Skin epidermis (tissue), 12 donors: ENCODE results near the gene ACLY.
A peak's percentile ranks its signal among the peaks of the same experiment; 100 is the strongest.
"Not testable (repeated sequence)": the region's sequence is repeated elsewhere in the genome, so short reads cannot be mapped to it uniquely, and the experiment has no call there.

ENCODE experiments used
- H3K27ac ChIP-seq, 21 experiments: fragments of 200-600 bp; sonication (generic) in 11 of 21; one replicate each; pipeline ENCODE4 v1.5.0; 2020; ENCODE audit warnings: mild to moderate bottlenecking in 3 of 21, inconsistent platforms in 2 of 21, moderate library complexity in 2 of 21
- H3K4me3 ChIP-seq, 7 experiments: fragments of 200-600 bp; sonication (generic) in 2 of 7; one replicate each; pipeline ENCODE4 v1.5.0; 2020; ENCODE audit warnings: inconsistent platforms in 2 of 7, mild to moderate bottlenecking in 2 of 7, moderate library complexity in 1 of 7

The ACLY gene

DNA sequence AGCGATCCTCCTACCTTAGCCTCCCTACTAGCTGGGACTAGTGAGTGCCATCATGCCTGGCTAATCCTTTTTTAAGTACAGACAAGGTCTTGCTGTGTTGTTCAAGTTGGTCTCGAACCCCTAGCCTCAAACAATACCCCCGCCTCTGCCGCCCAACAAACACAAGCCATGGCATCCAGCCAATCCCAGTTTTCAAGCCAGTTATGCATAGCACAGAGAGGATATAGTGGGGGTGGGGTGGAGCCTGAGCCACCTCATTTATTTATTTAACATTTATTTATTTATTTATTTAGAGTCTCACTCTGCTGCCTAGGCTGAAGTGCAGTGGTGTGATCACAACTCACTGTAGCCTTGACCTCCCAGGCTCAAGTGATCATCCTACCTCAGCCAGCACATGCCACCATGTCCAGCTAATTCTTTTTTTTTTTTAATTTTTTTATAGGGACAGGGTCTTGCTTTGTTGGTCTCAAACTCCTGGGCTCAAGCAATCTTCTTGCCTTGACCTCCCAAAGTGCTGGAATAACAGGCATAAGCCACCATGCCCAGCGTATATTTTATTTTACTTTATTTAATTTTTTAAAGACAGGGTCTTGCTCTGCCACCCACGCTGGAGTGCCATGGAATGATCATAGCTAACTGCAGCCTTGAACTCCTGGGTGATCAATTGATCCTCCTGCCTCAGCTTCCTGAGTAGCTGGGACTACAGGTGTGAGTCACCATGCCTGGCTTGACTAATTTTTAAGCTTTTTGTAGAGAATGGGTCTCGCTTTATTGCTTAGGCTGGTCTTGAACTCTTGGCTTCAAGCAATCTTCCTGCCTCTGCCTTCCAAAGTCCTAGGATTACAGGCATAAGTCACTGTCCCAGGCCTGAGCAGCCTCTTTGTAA is 27.4 kb downstream of the ACLY start:
- H3K27ac ChIP-seq: no peak overlapping the region
- no peak overlapping the region for H3K4me3 ChIP-seq

DNA sequence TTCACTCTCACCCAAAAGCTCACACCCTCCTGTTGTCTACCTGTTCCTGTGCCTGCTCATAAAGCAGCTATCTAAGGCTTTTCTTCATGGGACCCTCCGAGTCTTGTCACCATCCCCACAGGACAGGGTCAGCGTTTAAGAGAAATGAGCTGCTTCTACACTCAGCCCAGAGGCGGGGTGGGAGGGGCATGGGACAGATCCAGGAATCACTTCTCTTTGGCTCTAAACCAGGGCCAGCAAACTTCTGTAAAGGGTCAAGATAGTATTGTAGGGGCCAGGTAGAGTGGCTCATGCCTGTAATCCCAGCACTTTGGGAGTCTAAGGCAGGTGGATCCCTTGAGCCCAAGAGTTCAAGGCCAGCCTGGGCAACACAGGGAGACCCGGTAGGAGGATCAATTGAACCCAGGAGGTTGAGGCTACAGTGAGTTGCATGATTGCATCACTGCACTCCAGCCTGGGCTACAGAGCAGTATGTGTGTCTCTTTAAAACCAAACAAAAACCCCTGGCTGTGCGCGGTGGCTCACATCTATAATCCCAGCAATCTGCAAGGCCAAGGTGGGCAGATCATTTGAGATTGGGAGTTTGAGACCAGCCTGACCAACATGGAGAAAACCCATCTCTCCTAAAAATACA is 30.3 kb downstream of the ACLY start:
- Histone ChIP-seq H3K4me3 (no peak overlapping the region), H3K27ac (no peak overlapping the region)

DNA sequence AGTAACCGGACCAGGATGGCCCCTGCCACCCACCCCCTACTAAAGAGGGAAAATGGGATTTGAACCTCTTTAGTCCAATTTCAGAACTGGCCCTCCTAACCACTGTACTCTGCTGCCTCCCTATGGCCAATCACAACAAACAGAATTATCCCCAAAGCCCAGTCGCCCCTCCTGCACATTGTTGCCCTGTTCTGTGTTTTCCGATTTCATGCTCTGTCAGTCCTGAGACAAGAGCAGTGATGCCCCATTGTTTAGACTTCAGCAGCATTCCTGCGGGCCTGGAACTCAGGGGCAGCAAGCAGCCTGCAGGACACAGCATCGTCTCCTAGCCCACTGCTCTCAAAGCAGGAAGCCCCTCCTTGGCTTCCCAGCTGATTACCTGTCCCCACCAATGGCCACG is 33.0 kb downstream of the ACLY start:
- no peak overlapping the region for H3K4me3 ChIP-seq
- H3K27ac ChIP-seq: no peak overlapping the region

DNA sequence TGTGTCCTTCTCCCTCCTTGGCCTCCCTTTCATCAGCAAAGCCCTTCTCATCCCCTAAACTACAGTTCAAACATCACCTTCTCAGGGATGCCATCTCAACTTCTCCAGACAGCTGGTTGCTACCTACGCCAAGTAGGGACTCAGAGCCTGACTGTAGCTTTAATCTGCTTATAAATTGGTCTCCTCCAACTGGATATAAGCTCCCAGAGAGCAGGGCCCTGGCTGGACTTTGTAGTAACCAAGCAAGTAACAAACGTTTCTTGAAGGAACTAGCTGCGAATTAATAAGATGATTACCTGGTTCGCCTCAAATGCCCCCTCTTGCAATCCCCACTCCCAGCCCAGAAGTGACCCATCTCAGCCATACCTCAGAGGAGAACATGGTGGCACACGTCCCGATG is 36.0 kb downstream of the ACLY start:
- no peak overlapping the region for H3K4me3 ChIP-seq
- H3K27ac ChIP-seq: no peak overlapping the region

DNA sequence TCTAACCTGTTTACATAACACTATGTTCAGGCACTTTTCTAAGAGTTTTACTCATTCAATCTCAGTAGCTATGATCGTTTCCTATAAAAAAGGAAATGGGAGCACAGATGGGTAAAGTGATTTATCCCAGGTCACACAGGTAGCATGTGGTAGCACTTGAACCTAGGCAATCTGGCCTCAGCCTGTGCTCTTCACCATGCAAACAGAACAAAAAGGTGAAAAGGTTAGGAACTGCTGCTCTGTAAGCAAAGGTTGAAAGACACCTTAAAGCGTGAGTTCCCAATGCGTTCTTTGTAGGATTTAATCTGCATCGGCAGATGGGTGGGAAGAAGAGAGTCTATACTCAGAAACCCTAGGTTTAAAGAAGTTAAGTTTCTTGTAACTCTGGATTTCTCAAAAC is 38.6 kb downstream of the ACLY start:
- H3K27ac ChIP-seq: no peak overlapping the region
- no peak overlapping the region for H3K4me3 ChIP-seq

DNA sequence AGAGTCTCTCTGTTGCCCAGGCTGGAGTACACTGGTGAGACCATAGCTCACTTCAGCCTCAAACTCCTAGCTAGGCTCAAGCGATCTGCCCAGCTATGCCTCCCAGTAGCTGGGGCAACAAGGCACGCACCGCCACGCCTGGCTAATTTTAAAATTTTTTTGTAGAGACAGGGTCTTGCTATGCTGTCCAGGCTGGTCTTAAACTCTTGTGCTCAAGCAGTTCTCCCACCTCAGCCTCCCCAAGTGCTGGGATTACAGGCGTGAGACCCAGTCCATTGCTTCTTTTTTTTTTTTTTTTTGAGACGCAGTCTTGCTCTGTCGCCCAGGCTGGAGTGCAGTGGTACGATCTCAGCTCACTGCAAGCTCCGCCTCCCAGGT is 44.5 kb downstream of the ACLY start:
- H3K27ac ChIP-seq, H3K4me3 ChIP-seq: not testable (repeated sequence)

DNA sequence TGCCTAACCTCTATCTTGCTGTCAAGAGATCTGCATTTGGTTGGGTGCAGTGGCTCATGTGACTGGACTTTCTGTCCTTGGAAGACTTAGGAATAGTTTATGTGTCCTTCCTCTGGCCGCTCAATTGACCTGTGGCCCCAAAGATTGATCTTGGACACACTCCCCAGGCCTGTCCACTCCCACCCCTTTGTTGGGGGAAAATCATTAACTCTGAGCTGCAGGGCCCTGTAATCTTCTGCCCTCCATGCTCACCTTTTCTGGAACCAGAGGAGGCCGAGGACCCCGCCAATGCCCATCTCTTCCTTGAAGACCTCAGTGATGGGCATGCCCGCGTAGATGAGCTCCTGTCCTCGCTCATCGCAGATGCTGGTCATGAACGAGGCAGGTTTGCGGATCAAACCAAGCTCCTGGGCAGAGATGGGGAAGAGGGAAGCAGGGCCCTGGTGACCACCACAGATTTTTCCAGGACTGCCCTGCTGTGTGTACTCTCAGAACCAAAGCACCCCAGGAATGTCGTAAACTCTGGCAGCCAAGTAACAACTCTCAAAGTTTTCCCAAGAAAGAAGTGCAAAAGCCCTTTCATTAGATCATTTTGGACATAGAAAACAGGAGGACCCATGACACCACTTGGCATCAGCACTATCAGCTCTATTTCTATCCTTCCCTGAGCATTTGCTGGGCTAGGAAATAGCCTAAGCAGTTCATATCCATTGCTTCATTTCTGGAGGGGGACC is 45.0 kb downstream of the ACLY start:
- Histone ChIP-seq H3K27ac (no peak overlapping the region), H3K4me3 (no peak overlapping the region)

DNA sequence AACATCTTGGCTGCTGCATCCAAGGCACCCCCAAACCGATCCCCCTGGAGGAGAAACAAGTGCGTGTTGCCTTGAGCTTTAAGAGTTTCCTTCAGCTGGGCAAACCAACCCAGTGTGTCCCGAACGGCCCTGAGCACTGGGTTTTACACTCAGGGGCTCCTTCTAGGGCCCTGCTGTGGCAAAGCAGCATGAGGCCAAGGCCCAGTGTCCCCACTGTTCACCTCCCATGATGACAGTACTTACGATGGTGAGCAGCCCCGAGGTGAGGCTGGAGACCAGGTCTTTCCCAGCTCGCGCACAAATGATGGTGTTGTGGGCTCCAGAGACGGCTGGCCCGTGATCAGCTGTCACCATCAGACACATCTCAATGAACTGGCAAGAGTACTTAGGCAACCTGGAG is 47.0 kb downstream of the ACLY start:
- Histone ChIP-seq H3K27ac (no peak overlapping the region), H3K4me3 (no peak overlapping the region)

DNA sequence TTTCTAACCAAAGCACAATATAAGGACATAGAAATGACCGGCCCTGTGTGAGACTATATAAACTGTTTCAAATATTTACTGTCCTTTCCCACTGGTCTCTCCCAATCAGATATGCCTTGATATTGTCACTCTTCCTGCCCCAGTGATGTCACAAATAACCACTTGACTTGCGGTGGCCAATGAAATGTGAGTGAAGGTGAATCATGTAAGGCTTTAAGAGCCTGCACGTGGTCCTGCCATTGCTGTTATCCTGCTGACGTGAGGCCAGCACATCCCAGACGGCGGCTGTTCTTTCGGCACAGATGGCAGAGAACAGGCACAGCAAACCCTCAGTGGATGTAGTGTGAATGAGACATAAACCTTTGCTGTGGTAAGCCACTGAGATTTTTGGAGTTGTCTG is 48.1 kb downstream of the ACLY start:
- no peak overlapping the region for H3K4me3 ChIP-seq
- H3K27ac ChIP-seq: no peak overlapping the region

DNA sequence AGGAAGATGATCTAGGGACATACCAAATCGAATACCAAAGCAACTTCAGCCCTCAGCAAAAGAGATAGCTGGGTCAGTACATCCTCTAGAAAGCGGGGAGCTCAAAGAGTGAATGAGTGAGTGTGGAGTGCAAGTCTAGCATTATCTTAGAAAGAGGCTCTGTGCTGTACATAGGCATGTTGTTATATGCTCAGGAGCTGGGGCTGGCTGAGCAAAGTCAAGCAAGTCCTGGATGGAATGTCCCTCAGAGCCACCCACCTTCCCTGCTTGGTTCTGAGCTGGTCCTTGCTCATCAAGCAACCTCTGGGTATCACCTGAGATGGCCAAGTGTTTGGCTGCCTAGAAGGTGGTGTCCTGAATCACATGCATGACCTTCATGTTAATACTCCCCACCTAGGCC is 48.7 kb downstream of the ACLY start:
- Histone ChIP-seq H3K4me3 (no peak overlapping the region), H3K27ac (no peak overlapping the region)

DNA sequence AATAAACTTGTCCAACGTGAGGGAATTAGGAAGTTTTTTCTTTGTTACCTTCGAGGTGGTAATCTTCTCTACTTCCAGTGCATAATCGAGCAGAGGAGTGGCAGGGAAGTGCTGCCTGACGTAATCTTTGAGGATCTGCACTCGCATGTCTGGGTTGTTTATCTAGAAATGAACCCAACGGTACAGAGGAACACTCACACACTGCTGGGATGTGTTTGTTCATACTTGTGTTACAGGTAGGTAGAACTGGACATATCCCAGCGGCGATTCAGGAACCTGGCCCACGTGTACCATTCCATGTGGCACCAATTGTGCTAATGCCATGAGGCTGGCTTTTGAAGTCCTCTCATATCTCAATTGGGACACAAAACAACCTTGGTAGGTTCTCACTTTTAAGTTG is 49.3 kb downstream of the ACLY start:
- H3K4me3 ChIP-seq: no peak overlapping the region
- H3K27ac ChIP-seq: peak overlapping the region in 2 of 21 experiments; percentile 14 to 15

DNA sequence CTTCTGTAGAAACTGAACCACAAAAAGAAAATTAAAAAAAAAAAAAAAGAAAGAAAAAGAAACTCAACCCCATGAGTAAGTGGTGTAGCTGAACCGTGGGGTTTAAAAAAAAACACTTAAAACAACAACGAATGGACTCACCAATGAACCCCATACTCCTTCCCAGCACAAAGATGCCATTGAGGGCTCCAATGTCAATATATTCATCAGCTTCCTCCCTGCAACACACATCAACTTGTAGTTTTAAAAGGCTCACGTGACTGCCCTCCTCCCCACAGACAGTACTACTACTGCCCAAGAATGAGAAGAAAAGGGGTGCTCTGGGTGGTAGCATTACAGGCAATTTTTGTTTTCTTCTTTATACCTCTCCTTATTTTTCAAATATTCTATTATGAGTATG is 50.2 kb downstream of the ACLY start:
- Histone ChIP-seq H3K27ac (no peak overlapping the region), H3K4me3 (no peak overlapping the region)

DNA sequence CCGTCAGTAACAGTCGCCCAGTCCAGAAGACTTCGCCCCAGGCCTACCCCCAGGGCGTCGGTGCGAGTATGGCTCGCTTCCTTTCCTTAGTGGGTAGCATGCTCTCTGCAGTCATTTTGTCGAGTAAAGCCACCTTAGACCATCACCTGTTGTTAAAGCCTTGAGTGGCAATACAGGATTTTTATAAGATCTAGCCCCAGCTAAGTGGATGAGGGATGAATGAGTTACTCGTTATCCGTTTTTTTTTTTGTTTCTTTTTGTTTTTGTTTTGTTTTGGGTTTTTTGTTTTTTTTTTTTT is 53.2 kb downstream of the ACLY start:
- Histone ChIP-seq H3K27ac (peak overlapping the region in 16 of 21 experiments; percentile 85 to 97 (median 93)), H3K4me3 (peak overlapping the region; percentile 75 to 99 (median 89))

DNA sequence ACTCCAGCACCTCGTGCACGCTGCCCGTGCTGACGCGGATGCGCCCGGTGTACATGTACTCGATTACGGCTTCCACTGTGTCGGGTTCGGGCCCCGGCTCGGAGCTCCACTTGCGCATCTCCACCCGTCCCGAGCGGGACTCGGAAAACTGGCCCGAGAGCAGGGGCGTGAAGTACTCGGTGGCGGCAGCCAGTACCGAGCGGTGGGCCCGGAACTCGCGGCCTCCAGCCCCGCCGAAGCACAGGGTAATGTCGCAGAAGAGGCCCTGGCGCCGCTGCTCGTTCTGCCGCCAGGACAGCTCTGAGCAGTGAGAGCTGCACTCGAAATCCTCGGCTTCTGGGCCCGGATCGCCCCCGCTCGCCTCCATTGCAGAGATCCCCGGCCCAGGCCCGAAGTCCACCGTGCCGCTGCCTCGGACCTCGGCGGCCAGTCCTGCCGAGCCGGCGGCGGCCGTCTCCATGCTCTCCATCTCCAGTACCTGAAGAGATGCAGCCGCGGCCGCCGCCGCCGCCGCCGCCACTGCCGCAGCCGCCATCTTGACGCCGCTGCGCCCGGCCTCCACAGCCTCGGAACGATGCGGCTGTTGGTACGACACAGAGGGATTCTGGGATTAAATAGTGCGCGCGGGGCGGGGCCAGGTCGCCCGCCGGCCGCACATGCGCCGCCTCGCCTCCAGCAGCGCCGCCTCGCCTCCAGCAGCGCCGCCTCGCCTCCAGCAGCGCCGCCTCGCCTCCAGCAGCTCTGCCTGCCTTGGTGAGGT is 53.7 kb downstream of the ACLY start, which contains the start of gene KLHL11:
Gene KLHL11, minus strand, starts transcription at position 588 of the 760 bp plus-strand sequence. Its CDS starts 53 bp downstream, at position 535.
- peak within 1 kb of the TSS; percentile 75 to 99 (median 89) for H3K4me3 ChIP-seq
- peak within 1 kb of the TSS; percentile 79 to 97 (median 93) for H3K27ac ChIP-seq

DNA sequence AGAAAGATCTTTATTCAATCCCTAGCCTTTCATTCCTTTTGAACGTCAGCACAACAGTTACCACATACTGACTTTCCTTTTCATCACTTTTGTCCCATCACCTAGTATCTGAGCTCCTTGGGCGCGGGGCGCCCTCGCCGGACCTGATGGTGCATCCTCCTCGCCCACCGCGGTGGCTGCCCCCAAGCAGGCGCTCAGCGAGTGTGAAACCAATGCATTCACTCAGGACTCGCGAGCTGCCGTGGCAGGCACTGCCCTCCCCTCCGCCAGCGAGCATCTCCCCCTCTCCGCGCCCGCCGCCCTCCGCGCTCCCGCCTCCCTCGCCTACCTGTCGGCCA is 54.3 kb downstream of the ACLY start:
- peak overlapping the region in 20 of 21 experiments; percentile 85 to 97 (median 93) for H3K27ac ChIP-seq
- peak overlapping the region; percentile 75 to 99 (median 89) for H3K4me3 ChIP-seq

DNA sequence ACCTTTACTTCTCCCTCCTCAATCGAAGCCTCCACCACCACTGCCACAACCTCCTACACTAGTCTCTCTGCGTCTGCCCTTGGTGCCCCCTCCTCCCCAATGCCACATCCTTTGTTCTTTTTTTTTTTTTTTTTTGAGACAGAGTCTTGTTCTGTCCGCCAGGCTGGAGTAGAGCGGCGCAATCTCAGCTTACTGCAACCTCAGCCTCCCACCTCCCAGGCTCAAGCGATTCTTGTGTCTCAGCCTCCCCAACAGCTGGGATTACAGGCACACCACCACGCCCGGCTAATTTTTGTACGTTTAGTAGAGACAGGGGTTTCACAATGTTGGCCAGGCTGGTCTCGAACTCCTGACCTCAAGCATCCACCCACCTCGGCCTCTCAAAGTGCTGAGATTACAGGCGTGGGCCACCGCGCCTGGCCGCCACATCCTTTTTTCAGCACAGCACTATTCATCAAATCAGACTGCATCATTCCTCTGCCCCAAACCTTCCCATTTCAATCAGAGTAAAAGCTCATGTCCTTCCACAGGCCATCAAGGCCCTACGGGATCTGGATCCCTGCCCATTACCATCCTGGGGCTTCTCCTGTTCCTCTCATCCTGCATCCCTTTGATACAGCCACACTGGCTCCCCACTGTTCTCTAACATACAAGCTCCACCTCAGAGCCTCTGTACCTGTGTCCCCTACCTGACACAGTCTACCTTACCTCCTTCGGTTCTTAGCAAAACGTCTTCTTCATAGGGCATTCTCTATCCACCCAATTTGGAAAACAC is 55.5 kb downstream of the ACLY start:
- Histone ChIP-seq H3K4me3 (peak overlapping the region in 3 of 7 experiments; percentile 80 to 99 (median 84)), H3K27ac (peak overlapping the region in 1 of 21 experiments; percentile 95)

DNA sequence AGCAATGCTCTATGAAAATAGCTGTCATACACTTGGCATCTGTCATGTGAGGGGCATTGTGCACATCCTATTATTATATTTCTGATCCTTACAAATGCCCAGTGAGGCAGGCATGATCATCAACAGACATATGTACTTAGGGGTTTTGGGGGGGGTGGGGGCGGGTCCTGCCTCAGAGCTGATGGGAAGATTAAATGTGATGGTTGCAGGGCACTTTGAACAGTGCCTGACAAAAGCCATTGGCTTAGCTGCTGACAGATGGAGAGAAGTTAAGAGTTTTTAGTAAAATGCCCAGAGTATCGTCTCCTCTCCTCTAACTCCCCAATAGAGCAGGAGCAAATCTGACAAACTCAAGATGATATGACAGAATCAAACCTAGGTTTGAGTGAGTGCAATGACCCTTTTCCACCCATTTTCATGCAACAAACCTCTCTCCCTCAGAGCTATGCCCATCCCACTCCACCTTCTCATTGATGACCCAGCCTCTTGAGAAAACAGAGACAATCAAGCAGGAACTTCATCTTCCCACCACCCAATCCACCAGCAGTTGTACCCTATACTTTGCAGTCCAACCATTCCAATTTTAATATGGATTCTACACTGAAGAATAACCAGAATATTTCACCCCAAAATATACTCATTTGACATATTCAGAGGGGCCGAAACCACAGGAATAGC is 58.4 kb downstream of the ACLY start:
- Histone ChIP-seq H3K4me3 (no peak overlapping the region), H3K27ac (no peak overlapping the region)

DNA sequence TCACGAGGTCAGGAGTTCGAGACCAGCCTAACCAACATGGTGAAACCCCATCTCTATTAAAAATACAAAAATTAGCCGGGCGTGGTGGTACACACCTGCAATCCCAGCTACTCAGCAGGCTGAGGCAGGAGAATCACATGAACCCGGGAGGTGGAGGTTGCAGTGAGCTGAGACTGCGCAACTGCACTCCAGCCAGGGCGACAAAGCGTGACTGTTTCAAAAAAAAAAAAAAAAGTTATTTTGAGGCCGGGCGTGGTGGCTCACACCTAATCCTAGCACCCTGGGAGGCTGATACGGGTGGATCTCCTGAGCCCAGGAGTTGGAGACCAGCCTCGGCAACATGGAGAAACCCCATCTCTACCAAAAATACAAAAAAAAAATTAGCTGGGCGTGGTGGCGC is 67.4 kb downstream of the ACLY start:
- H3K27ac ChIP-seq: not testable (repeated sequence)

More for the DNA sequence above, 67.4 kb downstream of the ACLY start:
- H3K4me3 ChIP-seq: not testable (repeated sequence)
